Measurements from ENCODE around the gene FRMD5. TPM values are rescaled to one million over a fixed set of nuclear protein-coding genes. Genes with fewer than 3 reads are reported as not detected.

Gene FRMD5
- total RNA-seq, 1 donor from 2014 or later, result 1.2 TPM

GRCh38 chr15:44159492-44159891 lies 35.6 kb downstream of the FRMD5 start:
- TF ChIP-seq CTCF (IDR thresholded peaks at IDR 0.05), result no peak
- Histone ChIP-seq H3K4me3 (no peak overlapping the region), H3K36me3 (no peaks in the 10 kb centered on the region), H3K4me1 (no peaks in the 10 kb centered on the region), H3K9me3 (no peaks in the 10 kb centered on the region), H3K27me3 (no peaks in the 10 kb centered on the region), H3K27ac (no peak overlapping the region)
- DNase-seq (no peak), ATAC-seq (no peak)
- intact Hi-C loops (cut with DNase I), result no loop called here

GRCh38 chr15:44158111-44158510 lies 37.0 kb downstream of the FRMD5 start:
- DNase-seq, result no peak
- no peak for TF ChIP-seq CTCF (IDR thresholded peaks at IDR 0.05)
- no peak overlapping the region for H3K27ac ChIP-seq
- intact Hi-C loops (cut with DNase I), result no loop called here
- ATAC-seq, result no peak
- no peaks in the 10 kb centered on the region for H3K36me3 ChIP-seq
- no peaks in the 10 kb centered on the region for H3K4me1 ChIP-seq
- H3K4me3 ChIP-seq, result no peak overlapping the region
- no peaks in the 10 kb centered on the region for H3K27me3 ChIP-seq
- no peaks in the 10 kb centered on the region for H3K9me3 ChIP-seq

GRCh38 chr15:44157679-44158078 lies 37.4 kb downstream of the FRMD5 start:
- DNase-seq (no peak), ATAC-seq (peak; percentile 78)
- no peak overlapping the region for H3K27ac ChIP-seq
- intact Hi-C loops (cut with DNase I), result no loop called here
- no peaks in the 10 kb centered on the region for H3K9me3 ChIP-seq
- TF ChIP-seq CTCF (IDR thresholded peaks at IDR 0.05), result no peak
- H3K27me3 ChIP-seq, result no peaks in the 10 kb centered on the region
- H3K4me1 ChIP-seq, result no peaks in the 10 kb centered on the region
- no peak overlapping the region for H3K4me3 ChIP-seq
- no peaks in the 10 kb centered on the region for H3K36me3 ChIP-seq

- Histone ChIP-seq H3K9me3 (no peaks in the 10 kb centered on the region), H3K36me3 (no peaks in the 10 kb centered on the region), H3K27me3 (peaks cover 4% of the 10 kb centered on the region), H3K4me3 (no peak overlapping the region), H3K4me1 (no peaks in the 10 kb centered on the region), H3K27ac (no peak overlapping the region)
- intact Hi-C loops (cut with DNase I), result no loop called here
- no peak for TF ChIP-seq CTCF (IDR thresholded peaks at IDR 0.05)
- DNase-seq (no peak), ATAC-seq (no peak)
These were observed 41.7 kb downstream of the FRMD5 start for GRCh38 chr15:44153352-44153751.

- ATAC-seq, result no peak
- Histone ChIP-seq H3K36me3 (no peaks in the 10 kb centered on the region), H3K27ac (no peak overlapping the region), H3K27me3 (peaks cover 4% of the 10 kb centered on the region), H3K9me3 (no peaks in the 10 kb centered on the region), H3K4me3 (no peak overlapping the region), H3K4me1 (no peaks in the 10 kb centered on the region)
- TF ChIP-seq CTCF (IDR thresholded peaks at IDR 0.05), result no peak
- intact Hi-C loops (cut with DNase I), result no loop called here
- no peak for DNase-seq
These were observed 45.8 kb downstream of the FRMD5 start for GRCh38 chr15:44149224-44149623.

- Histone ChIP-seq H3K9me3 (no peaks in the 10 kb centered on the region), H3K36me3 (no peaks in the 10 kb centered on the region), H3K4me1 (no peaks in the 10 kb centered on the region), H3K27ac (no peak overlapping the region), H3K27me3 (peaks cover 4% of the 10 kb centered on the region), H3K4me3 (no peak overlapping the region)
- DNase-seq (no peak), ATAC-seq (no peak)
- intact Hi-C loops (cut with DNase I), result no loop called here
- TF ChIP-seq CTCF (IDR thresholded peaks at IDR 0.05), result no peak
These were observed 46.5 kb downstream of the FRMD5 start for GRCh38 chr15:44148580-44148979.

Data from upper lobe of right lung (tissue), 1 donor.